GM23248 (cell line): ENCODE results near the gene ANKS1B. TPM values are rescaled to one million over a fixed set of nuclear protein-coding genes. Genes with fewer than 3 reads are reported as not detected.

Experiments used
- DNase-seq: peaks from one replicate; pipeline ENCODE4 v3.0.0-alpha.2; 2015
- H2AFZ ChIP-seq: fragments of 200-600 bp; sonication (generic); 2 replicates; pipeline ENCODE4 v1.6.1; 2016; ENCODE audit warnings: antibody characterized with exemption
- H3F3A ChIP-seq: fragments of 200-600 bp; sonication (generic); 2 replicates; pipeline ENCODE4 v1.6.1; 2016; ENCODE audit warnings: mild to moderate bottlenecking, antibody characterized with exemption, mixed run types; ENCODE audit not compliant: insufficient read depth
- H3K27ac ChIP-seq: fragments of 200-600 bp; sonication (generic); 2 replicates; pipeline ENCODE4 v1.5.1; 2016; ENCODE audit warnings: mild to moderate bottlenecking
- H3K27me3 ChIP-seq: fragments of 200-600 bp; sonication (generic); replicated peaks from 2 replicates; pipeline ENCODE4 v1.6.1; 2016; ENCODE audit warnings: mild to moderate bottlenecking; ENCODE audit not compliant: insufficient read depth
- H3K36me3 ChIP-seq: fragments of 200-600 bp; sonication (generic); 2 replicates; pipeline ENCODE4 v1.6.1; 2016; ENCODE audit warnings: low read depth, mild to moderate bottlenecking
- H3K4me1 ChIP-seq: fragments of 200-600 bp; sonication (generic); 2 replicates; pipeline ENCODE4 v1.6.1; 2016; ENCODE audit warnings: mild to moderate bottlenecking; ENCODE audit not compliant: insufficient read depth
- H3K4me2 ChIP-seq: fragments of 200-600 bp; sonication (generic); one replicate; pipeline ENCODE4 v1.6.1; 2016; ENCODE audit warnings: mild to moderate bottlenecking; ENCODE audit not compliant: unreplicated experiment
- H3K4me3 ChIP-seq: fragments of 200-600 bp; sonication (generic); 2 replicates; pipeline ENCODE4 v1.5.1; 2016; ENCODE audit warnings: mild to moderate bottlenecking
- H3K79me2 ChIP-seq: fragments of 200-600 bp; sonication (generic); 2 replicates; pipeline ENCODE4 v1.6.1; 2016; ENCODE audit warnings: mild to moderate bottlenecking; ENCODE audit not compliant: insufficient read depth
- H3K9ac ChIP-seq: fragments of 200-600 bp; sonication (generic); 2 replicates; pipeline ENCODE4 v1.6.1; 2016; ENCODE audit warnings: mild to moderate bottlenecking
- H3K9me2 ChIP-seq: fragments of 200-600 bp; sonication (generic); 2 replicates; pipeline ENCODE4 v1.6.1; 2016; ENCODE audit warnings: mixed run types, mild to moderate bottlenecking, moderate library complexity; ENCODE audit not compliant: insufficient read depth
- H3K9me3 ChIP-seq: fragments of 200-600 bp; sonication (generic); one replicate; pipeline ENCODE4 v1.6.1; 2017; ENCODE audit warnings: low read depth
- H4K20me1 ChIP-seq: fragments of 200-600 bp; sonication (generic); 2 replicates; pipeline ENCODE4 v1.6.0; 2016; ENCODE audit not compliant: insufficient read depth
- EZH2 ChIP-seq: fragments of 200-600 bp; sonication (generic); IDR thresholded peaks from 2 replicates; pipeline ENCODE4 v1.6.1; 2018; ENCODE audit warnings: antibody characterized with exemption, mild to moderate bottlenecking; ENCODE audit not compliant: insufficient read depth, poor library complexity, severe bottlenecking
- EZH2phosphoT487 ChIP-seq: fragments of 200-600 bp; sonication (generic); IDR thresholded peaks from 2 replicates; pipeline ENCODE4 v1.6.1; 2018; ENCODE audit warnings: antibody characterized with exemption, moderate library complexity, mild to moderate bottlenecking, low read depth; ENCODE audit not compliant: insufficient read depth
- WGBS, 2 experiments: methylation state at CpG; one replicate each; pipeline ENCODE4 v1.1.6; 2015 to 2017; ENCODE audit warnings: low lambda C conversion rate in 2 of 2, low coverage in 1 of 2; ENCODE audit errors: missing lambda C conversion rate in 2 of 2; 5-methylcytosine and 5-hydroxymethylcytosine counted together
- in situ Hi-C: fragments of 300-500 bp; cut with MboI; formaldehyde crosslinking; loops from 2 replicates; pipeline ENCODE4 v1.15.0; 2020
- polyA plus RNA-seq: library from polyadenylated mRNA; unstranded; fragments of >200 nt; fragmentation: Nextera tagmentation; extraction: Ambion mirVana; gene quantifications from 2 replicates; pipeline ENCODE4 v1.2.1, GENCODE V29; 2016
- total RNA-seq: library from RNA; depleted of rRNA; stranded (reverse); fragments of >200 nt; shearing (Covaris generic); gene quantifications from 2 replicates; pipeline ENCODE4 v1.2.3, GENCODE V29; 2014

The ANKS1B gene
- total and polyA plus RNA-seq, 2 experiments from 2014 or later, result not detected

GRCh38 chr12:98977186-98977585 is 1007.5 kb downstream of the ANKS1B start:
- H3K4me3 ChIP-seq, result no peak overlapping the region
- no peaks in the 10 kb centered on the region for H3K4me1 ChIP-seq
- no peak overlapping the region for H3K9ac ChIP-seq
- H3K9me3 ChIP-seq, result no peaks in the 10 kb centered on the region
- 22 to 31% methylated on average over 2 of the region's 2 CpGs for WGBS, 2 experiments
- H3K27ac ChIP-seq, result no peak overlapping the region
- no peaks in the 10 kb centered on the region for H4K20me1 ChIP-seq
- TF ChIP-seq EZH2phosphoT487, result no peak
- no peak for TF ChIP-seq EZH2
- no peak for DNase-seq
- no peak overlapping the region for H2AFZ ChIP-seq
- H3K4me2 ChIP-seq, result no peak overlapping the region
- no peaks in the 10 kb centered on the region for H3K79me2 ChIP-seq
- no peaks in the 10 kb centered on the region for H3K9me2 ChIP-seq
- H3K36me3 ChIP-seq, result no peaks in the 10 kb centered on the region
- in situ Hi-C loops, result loop anchor here (25.0 kb wide), 1 partner anchor 415 kb away; no protein-coding TSS in a partner anchor
- H3K27me3 ChIP-seq, result no peaks in the 10 kb centered on the region
- H3F3A ChIP-seq, result no peaks in the 10 kb centered on the region

- H2AFZ ChIP-seq, result no peak overlapping the region
- H3K4me1 ChIP-seq, result no peaks in the 10 kb centered on the region
- H3K4me2 ChIP-seq, result no peak overlapping the region
- H3K27me3 ChIP-seq, result no peaks in the 10 kb centered on the region
- no peaks in the 10 kb centered on the region for H3K36me3 ChIP-seq
- no peak for TF ChIP-seq EZH2phosphoT487
- no peak for TF ChIP-seq EZH2
- H3K9me3 ChIP-seq, result no peaks in the 10 kb centered on the region
- no peak overlapping the region for H3K4me3 ChIP-seq
- no peak overlapping the region for H3K27ac ChIP-seq
- H3K9ac ChIP-seq, result no peak overlapping the region
- in situ Hi-C loops, result loop anchor here (25.0 kb wide), 1 partner anchor 413 kb away; no protein-coding TSS in a partner anchor
- no peaks in the 10 kb centered on the region for H3K79me2 ChIP-seq
- H4K20me1 ChIP-seq, result no peaks in the 10 kb centered on the region
- no peaks in the 10 kb centered on the region for H3K9me2 ChIP-seq
- no peaks in the 10 kb centered on the region for H3F3A ChIP-seq
- no peak for DNase-seq
Measured at GRCh38 chr12:98974767-98975381, 1009.9 kb downstream of the ANKS1B start.

- Histone ChIP-seq H3K9me2 (no peaks in the 10 kb centered on the region), H2AFZ (no peak overlapping the region), H3K4me1 (no peaks in the 10 kb centered on the region), H3K36me3 (no peaks in the 10 kb centered on the region), H3K27me3 (no peaks in the 10 kb centered on the region), H3K79me2 (no peaks in the 10 kb centered on the region), H4K20me1 (no peaks in the 10 kb centered on the region), H3K4me3 (no peak overlapping the region), H3K27ac (no peak overlapping the region), H3K4me2 (no peak overlapping the region), H3K9me3 (no peaks in the 10 kb centered on the region), H3K9ac (no peak overlapping the region), H3F3A (no peaks in the 10 kb centered on the region)
- in situ Hi-C loops, result no loop called here
- 44 to 49% methylated on average over 2 of the region's 2 CpGs for WGBS, 2 experiments
- TF ChIP-seq EZH2 (no peak), EZH2phosphoT487 (no peak)
- peak; percentile 54 for DNase-seq
Measured at GRCh38 chr12:98973395-98973794, 1011.3 kb downstream of the ANKS1B start.

- Histone ChIP-seq H3K9me3 (no peaks in the 10 kb centered on the region), H3K79me2 (no peaks in the 10 kb centered on the region), H2AFZ (no peak overlapping the region), H3K27me3 (no peaks in the 10 kb centered on the region), H3K9ac (no peak overlapping the region), H3K27ac (no peak overlapping the region), H3K4me3 (no peak overlapping the region), H3K4me2 (no peak overlapping the region), H3K9me2 (no peaks in the 10 kb centered on the region), H3K4me1 (no peaks in the 10 kb centered on the region), H3F3A (no peaks in the 10 kb centered on the region), H4K20me1 (no peaks in the 10 kb centered on the region), H3K36me3 (no peaks in the 10 kb centered on the region)
- in situ Hi-C loops, result no loop called here
- no peak for TF ChIP-seq EZH2phosphoT487
- no peak for DNase-seq
Measured at GRCh38 chr12:98970950-98971349, 1013.8 kb downstream of the ANKS1B start.

- no peak for TF ChIP-seq EZH2phosphoT487
- no peak for TF ChIP-seq EZH2
Measured at GRCh38 chr12:98970210-98970609, 1014.5 kb downstream of the ANKS1B start.

More at GRCh38 chr12:98970210-98970609, 1014.5 kb downstream of the ANKS1B start:
- H3K9me2 ChIP-seq, result no peaks in the 10 kb centered on the region
- no peaks in the 10 kb centered on the region for H3F3A ChIP-seq
- H3K36me3 ChIP-seq, result no peaks in the 10 kb centered on the region
- no peaks in the 10 kb centered on the region for H3K4me1 ChIP-seq
- H3K4me2 ChIP-seq, result no peak overlapping the region
- no peaks in the 10 kb centered on the region for H3K27me3 ChIP-seq
- no peak overlapping the region for H2AFZ ChIP-seq
- no peak overlapping the region for H3K27ac ChIP-seq
- H3K4me3 ChIP-seq, result no peak overlapping the region
- DNase-seq, result no peak
- H3K79me2 ChIP-seq, result no peaks in the 10 kb centered on the region
- in situ Hi-C loops, result no loop called here
- no peaks in the 10 kb centered on the region for H3K9me3 ChIP-seq
- no peak overlapping the region for H3K9ac ChIP-seq
- H4K20me1 ChIP-seq, result no peaks in the 10 kb centered on the region
